GM12801 (cell line): ENCODE data around the gene NBEAL1.

ENCODE experiments used
- CTCF ChIP-seq: IDR thresholded peaks from one replicate; pipeline ENCODE4 v1.5.1; 2011; ENCODE audit warnings: control low read depth; ENCODE audit not compliant: insufficient read length; ENCODE audit errors: extremely low read depth

Gene NBEAL1

DNA sequence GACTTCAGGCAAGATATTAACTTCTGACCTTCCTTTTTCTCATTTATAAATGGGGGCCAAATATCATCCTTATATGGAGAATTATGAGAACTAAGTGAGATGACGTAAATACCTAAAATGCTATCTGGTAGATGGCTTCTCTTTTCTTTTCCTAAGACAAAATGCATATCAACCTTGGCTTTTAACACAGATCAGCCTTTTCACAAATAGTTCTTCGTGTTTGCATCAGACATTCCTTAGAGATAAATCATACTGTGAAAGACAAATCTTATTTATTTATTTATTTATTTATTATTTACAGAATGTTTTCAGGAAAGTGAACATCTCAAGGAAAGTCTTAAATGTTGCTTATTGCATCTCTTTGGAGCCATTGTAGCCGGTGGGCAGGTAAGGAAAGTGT lies 62.8 kb downstream of the NBEAL1 start:
- no peak for TF ChIP-seq CTCF

DNA sequence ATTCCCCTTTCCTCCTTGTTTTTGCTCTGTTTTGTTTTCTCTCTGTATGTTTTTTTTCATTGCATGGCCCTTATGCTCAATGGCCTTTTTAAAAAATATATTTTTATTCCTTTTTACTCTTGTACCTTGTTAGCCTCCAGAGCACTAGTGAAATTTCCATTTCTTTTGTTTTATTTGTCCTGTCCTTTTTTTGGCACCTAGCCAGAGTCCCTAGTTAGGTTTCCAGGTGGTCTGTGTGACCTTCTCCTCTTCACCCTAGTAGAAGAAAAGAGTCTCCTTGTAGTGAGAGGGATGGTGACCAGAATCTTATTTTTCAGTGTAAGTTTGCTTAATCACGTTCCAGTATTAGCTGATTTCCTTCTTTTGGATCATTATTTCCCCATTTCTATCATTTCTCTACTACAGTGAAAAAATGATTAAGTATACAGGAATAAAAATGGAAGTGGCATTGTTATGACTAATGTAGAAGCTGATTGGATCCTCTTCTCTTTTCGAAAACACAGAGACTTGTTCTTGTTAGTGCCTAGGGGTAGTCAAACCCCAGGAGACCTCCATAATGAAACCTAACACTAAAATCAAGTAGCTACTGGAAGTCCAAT lies 65.9 kb downstream of the NBEAL1 start:
- no peak for TF ChIP-seq CTCF

- no peak for TF ChIP-seq CTCF
These were observed 68.7 kb downstream of the NBEAL1 start for GRCh38 chr2:203083328-203083727.

DNA sequence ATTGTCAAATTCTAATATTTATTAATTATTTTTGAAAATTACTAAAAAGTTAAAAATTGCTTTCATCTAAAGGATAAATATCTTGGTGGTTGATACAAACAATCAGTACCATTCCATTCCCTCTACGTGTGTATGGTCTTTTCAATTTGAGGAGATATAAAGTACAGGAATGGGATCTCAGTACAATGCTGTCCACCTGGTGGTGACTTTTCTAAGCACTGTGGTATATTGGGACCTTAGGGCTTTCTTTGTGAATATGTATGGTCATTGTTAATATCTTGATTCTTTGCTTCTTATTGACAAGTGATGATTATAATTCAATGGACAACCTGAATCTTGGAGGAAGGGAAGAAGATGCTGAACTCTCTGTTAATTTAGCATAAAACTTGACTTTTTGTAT lies 83.1 kb downstream of the NBEAL1 start:
- TF ChIP-seq CTCF = no peak

GRCh38 chr2:203104273-203104672 lies 89.6 kb downstream of the NBEAL1 start:
- TF ChIP-seq CTCF = no peak

GRCh38 chr2:203105996-203106395 lies 91.3 kb downstream of the NBEAL1 start:
- TF ChIP-seq CTCF = no peak

GRCh38 chr2:203112342-203112741 lies 97.7 kb downstream of the NBEAL1 start:
- TF ChIP-seq CTCF = no peak
